GM10266 (cell line): ENCODE results near the gene CCDC137.
A peak's percentile ranks its signal among the peaks of the same experiment; 100 is the strongest.
"Not testable (repeated sequence)": the region's sequence is repeated elsewhere in the genome, so short reads cannot be mapped to it uniquely, and the experiment has no call there.

ENCODE experiments used
- DNase-seq: peaks from one replicate; pipeline ENCODE4 v3.0.0; 2012; ENCODE audit errors: extremely low spot score
- CTCF ChIP-seq: IDR thresholded peaks from 2 replicates; pipeline ENCODE4 v1.5.1; 2012; ENCODE audit warnings: mild to moderate bottlenecking, low read depth; ENCODE audit not compliant: control insufficient read depth, insufficient read depth; ENCODE audit errors: missing control alignments

Gene CCDC137

GRCh38 chr17:81672954-81673353 lies 6.4 kb downstream of the CCDC137 start:
- no peak for TF ChIP-seq CTCF
- no peak for DNase-seq

GRCh38 chr17:81673561-81674258 lies 7.2 kb downstream of the CCDC137 start:
- DNase-seq, result no peak
- TF ChIP-seq CTCF, result no peak

- TF ChIP-seq CTCF, result peak; percentile 49
- DNase-seq, result not testable (repeated sequence)
Observed at GRCh38 chr17:81675515-81676221, 9.1 kb downstream of the CCDC137 start.

GRCh38 chr17:81676906-81677305 lies 10.4 kb downstream of the CCDC137 start:
- no peak for TF ChIP-seq CTCF
- DNase-seq, result no peak

GRCh38 chr17:81680150-81680549 lies 13.6 kb downstream of the CCDC137 start:
- DNase-seq, result no peak
- no peak for TF ChIP-seq CTCF

GRCh38 chr17:81681672-81682071 lies 15.1 kb downstream of the CCDC137 start:
- DNase-seq, result no peak
- no peak for TF ChIP-seq CTCF

- DNase-seq, result no peak
- TF ChIP-seq CTCF, result no peak
Observed at GRCh38 chr17:81682565-81683207, 16.1 kb downstream of the CCDC137 start.
